Activated CD4-positive, CD25-positive, alpha-beta regulatory T cell treated with anti-CD3 and anti-CD28 coated beads, Interleukin-2, amount 50 U/mL, for 16 hours (primary cell): ENCODE measurements around the gene PAGR1.

Experiments
- DNase-seq: peaks from one replicate; pipeline ENCODE4 v3.0.0-alpha.2; 2020; ENCODE audit warnings: low read depth, low spot score

Gene PAGR1

DNA sequence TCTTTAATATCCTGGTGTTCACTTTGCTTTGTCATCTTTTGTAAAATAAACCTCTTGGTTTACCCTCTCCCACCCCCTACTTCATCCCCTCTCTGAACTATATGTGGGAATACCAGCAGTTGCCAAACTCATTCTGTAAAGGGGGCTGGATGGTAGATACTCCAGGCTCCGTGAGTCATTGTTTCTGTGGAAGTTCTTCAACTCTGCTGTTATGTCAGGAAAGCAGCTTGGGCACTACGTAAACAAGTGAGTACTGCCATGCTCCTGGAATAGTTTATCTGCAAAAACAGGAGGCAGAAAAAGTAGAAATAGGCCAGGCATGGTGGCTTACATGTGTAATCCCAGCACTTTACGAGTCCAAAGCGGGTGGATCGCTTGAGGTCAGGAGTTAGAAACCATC, 21.9 kb downstream of the PAGR1 start:
- DNase-seq: no peak

DNA sequence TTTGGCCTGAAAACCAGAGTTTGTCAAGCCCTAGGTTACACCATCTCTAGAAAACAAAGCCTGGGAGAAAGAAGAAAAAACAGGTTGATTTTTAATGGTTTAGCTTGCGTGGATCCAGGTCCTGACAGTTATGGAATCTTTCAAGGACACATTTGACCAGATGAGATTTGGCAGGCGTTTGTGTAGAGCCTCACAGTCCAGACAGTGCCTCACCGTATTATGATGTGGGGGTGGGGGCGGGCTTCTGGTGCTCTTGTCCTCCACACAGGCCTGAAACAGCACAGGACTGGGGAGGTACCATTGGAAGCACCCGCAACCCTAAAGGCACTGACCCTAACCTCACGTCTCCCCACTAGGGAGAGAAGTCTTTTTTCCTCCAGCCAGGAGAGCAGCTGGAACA, 23.9 kb downstream of the PAGR1 start:
- no peak for DNase-seq

DNA sequence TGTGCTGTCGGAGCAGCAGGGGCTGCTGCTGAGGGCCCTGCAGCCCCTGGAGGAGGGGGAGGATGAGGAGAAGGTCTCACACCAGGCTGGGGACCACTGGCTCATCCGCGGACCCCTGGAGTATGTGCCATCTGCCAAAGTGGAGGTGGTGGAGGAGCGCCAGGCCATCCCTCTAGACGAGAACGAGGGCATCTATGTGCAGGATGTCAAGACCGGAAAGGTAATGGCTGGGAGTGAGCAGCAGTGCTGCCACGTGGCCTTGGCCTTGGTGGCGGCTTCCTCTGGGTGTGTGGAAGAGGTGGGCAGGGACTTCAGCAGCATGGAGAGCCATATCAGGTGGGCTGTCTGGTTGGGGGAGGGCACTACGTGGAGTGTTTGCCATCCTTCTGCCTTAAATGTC, 24.3 kb downstream of the PAGR1 start:
- DNase-seq: no peak

GRCh38 chr16:29841631-29842030, 25.7 kb downstream of the PAGR1 start:
- no peak for DNase-seq

- no peak for DNase-seq
Measured at GRCh38 chr16:29842732-29843346, 26.9 kb downstream of the PAGR1 start.

DNA sequence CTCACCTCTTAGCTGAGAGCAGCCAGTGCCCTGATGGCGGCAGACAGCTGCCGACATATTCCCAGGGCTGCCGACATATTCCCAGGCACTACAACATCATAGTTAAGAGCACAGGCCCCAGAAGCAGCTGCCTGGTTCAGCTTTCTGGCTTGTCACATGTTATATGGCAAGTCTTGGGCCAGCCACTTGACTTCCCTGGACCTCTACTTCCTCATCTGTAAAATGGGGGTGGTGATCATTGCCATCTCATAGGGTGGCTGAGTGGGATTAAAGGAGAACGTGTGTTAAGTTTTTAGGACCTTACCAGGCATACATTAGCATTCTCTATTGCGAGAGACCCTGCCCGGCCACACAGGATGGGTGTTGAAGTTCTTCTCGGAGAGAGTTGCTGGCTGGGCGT, 28.0 kb downstream of the PAGR1 start:
- DNase-seq: no peak

GRCh38 chr16:29844575-29845331, 28.8 kb downstream of the PAGR1 start:
- DNase-seq: no peak

DNA sequence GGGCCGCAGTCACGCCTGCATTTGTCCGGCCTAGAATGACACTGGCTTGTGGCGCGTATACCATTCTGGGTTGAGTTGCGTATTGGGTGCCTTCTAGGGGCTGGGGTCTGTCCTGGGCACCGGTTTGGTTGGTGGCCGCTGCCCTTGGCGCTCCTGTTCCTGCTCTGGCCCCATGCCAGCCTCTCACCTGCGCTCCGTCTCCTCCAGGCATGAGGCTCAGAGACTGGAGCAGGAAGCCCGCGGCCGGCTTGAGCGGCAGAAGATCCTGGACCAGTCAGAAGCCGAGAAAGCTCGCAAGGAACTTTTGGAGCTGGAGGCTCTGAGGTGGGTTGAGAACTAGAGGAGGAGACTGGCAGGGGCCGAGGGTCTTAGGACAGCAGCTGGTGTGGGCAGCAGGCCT, 29.7 kb downstream of the PAGR1 start:
- DNase-seq: no peak

- peak; percentile 55 for DNase-seq
Measured at GRCh38 chr16:29848420-29849297, 32.7 kb downstream of the PAGR1 start.

- no peak for DNase-seq
Measured at GRCh38 chr16:29849505-29849904, 33.6 kb downstream of the PAGR1 start.

DNA sequence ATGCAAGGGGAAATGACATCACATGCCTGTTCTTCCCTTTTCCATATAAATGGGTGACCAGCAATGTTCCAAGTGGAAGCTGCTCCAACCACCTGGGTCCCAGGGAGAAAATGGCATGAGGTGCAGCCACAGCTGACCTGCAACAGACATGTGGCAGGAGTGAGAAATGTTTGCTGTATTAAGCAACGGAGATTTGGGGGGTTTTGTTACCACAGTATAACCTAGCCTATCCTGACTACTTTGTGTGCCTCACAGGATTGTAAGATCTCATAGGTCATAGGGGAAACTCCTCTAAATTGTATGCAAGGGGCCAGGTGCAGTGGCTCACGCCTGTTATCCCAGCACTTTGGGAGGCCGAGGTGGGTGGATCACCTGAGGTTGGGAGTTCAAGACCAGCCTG, 35.0 kb downstream of the PAGR1 start:
- DNase-seq: no peak

DNA sequence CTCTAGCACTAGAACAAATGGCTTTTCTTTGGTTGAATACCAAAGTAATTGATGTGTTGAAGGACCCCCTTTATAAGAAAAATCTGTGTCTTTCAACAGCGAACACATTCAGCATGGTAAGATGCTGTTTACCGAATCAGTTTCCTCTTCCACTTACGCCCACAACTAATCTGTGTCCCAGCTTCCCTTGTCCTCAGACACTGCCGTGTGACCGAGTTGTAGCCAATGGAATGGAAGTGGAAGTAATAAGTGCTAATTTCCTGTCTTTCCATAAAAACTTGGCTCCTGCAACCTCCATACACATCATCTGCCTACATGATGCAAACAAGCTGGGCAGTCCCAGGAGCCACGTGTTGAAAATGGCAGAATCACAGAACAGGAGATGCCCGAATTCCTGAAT, 36.7 kb downstream of the PAGR1 start:
- DNase-seq: no peak

- no peak for DNase-seq
Measured at GRCh38 chr16:29854520-29855100, 38.7 kb downstream of the PAGR1 start.

GRCh38 chr16:29857133-29857760, 41.3 kb downstream of the PAGR1 start:
- DNase-seq: no peak

DNA sequence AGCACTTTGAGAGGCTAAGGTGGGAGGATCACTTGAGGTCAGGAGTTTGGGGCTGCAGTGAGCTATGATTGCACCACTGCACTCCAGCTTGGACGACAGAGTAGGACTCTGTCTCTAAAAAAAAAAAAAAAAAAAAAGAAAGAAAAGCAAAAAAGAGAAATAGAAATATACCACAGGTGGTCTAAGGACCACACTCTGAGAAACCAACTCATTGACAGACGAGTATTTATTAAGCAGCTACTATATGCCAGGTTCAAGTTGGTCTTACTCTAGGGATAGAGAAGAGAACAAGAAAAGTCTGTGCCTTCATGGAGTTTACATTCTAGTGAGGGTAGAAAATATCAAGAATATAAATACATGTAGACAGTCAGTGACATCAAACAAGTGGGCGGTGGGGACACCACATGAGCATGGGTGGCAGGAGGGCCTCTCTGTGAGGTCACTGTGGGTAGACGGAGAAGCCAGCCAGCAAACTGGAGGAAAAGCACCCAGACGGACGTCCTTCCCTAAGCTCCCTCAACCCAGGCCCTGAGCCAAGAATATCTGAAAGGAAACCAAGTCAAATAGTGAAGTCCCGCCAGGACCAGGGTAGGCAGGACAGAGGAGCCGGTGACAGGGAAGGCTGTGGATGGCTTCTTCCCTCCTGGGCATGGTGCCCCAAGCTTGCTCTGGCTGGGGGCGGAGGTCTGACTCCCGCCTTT, 42.3 kb downstream of the PAGR1 start:
- no peak for DNase-seq

DNA sequence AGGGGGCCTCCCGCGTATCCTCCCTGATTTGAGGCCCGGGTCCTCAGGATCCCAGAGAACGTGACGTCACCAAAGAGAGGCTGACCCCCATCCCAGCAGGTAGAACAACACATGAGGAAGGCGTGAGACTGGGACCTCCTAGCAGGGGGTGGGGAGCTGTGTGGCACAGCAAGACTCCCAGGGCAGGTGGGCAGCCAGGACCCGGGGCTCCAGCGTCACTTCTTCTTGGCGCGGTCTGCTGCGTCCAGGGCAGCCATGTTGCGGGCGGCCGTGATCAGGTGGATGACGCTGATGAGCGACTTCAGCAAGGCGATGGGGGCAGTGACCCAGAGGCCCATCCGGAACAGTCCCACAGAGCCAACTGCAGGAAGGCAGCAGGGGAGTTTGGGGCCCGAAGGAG, 43.0 kb downstream of the PAGR1 start:
- DNase-seq: no peak

GRCh38 chr16:29860218-29860617, 44.3 kb downstream of the PAGR1 start:
- DNase-seq: no peak

DNA sequence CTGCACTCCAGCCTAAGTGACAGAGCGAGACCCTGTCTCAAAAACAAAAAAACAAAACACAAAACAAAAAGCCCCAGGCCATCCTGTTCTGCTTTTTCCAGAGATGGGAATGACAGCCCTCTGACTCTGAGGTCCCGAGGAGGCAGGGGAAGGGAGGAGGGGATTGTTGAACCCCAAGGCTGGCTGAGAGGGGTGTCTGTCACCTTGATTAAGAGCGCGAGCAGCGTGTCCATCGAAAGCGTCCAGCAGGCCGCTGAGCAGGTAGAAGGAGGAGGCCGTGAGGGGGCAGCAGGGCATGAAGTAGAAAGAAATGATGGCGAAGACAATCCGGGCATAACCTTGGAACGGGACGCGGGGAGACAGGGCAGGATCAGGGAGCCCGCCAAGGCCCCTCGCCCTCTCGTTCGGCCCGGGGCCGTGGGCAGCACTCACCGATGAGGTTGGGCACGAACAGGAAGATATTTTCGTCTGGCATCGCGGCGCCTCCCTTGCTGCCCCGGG, 46.5 kb downstream of the PAGR1 start:
- no peak for DNase-seq

GRCh38 chr16:29862884-29863668, 47.1 kb downstream of the PAGR1 start, which contains the start of gene CDIPT:
Gene CDIPT, minus strand, starts transcription at chr16:29863226. Its CDS starts 369 bp downstream, at chr16:29862857.
- DNase-seq: peak; percentile 87

DNA sequence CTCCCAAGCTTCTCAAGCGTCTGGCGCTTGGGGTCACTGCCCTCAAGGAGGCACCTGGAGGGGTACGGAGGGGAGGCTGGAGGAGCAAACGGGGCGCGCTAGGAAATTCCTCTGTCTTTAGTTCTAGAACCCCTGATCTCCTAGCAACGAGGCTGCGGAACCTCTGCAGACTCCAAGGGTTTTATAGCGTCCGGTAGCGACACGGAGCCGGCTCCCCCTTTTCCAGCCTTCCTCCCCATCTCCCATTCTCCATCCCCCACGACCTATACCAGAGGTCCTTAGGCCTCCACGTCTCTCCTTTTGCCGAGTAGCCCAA, 47.7 kb downstream of the PAGR1 start:
- no peak for DNase-seq
